Prostate gland (tissue), 2 donors: ENCODE results near the gene CLEC18C. TPM values are rescaled to one million over a fixed set of nuclear protein-coding genes. Genes with fewer than 3 reads are reported as not detected.
A peak's percentile ranks its signal among the peaks of the same experiment; 100 is the strongest.

ENCODE experiments used
- DNase-seq: peaks from one replicate; pipeline ENCODE4 v3.0.0-alpha.2; 2019; ENCODE audit warnings: low spot score
- H3K27ac ChIP-seq, 2 donors: fragments of 200-600 bp; sonication (generic); 2 replicates each; pipeline ENCODE4 v1.5.1; 2017 to 2019
- H3K27me3 ChIP-seq: fragments of 200-600 bp; sonication (generic); replicated peaks from 2 replicates; pipeline ENCODE4 v1.5.1; 2019; ENCODE audit not compliant: insufficient read depth
- H3K36me3 ChIP-seq, 2 donors: fragments of 200-600 bp; sonication (generic); 1 replicate in 1 of 2; 2 replicates in 1 of 2; pipeline versions ENCODE4 v1.5.1 to v1.8.1; 2017 to 2019
- H3K4me1 ChIP-seq: fragments of 200-600 bp; sonication (generic); replicated peaks from 2 replicates; pipeline ENCODE4 v1.5.1; 2019
- H3K4me3 ChIP-seq, 2 donors: fragments of 200-600 bp; sonication (generic); 2 replicates each; pipeline ENCODE4 v1.5.1; 2017 to 2019
- H3K9me3 ChIP-seq: fragments of 200-600 bp; sonication (generic); 2 replicates; pipeline ENCODE4 v1.5.1; 2017
- POLR2A ChIP-seq: fragments of 450-650 bp; IDR thresholded peaks from one replicate; pipeline ENCODE4 v1.6.1; 2016; ENCODE audit warnings: antibody characterized with exemption, mild to moderate bottlenecking
- POLR2AphosphoS5 ChIP-seq: sonication (generic); formaldehyde crosslinking; IDR thresholded peaks from one replicate; pipeline ENCODE4 v1.6.1; 2017; ENCODE audit warnings: antibody characterized with exemption
- WGBS: methylation state at CpG from one replicate; pipeline ENCODE4 v1.1.5; 2018; 5-methylcytosine and 5-hydroxymethylcytosine counted together
- intact Hi-C: fragments of 100-400 bp; cut with DNase I; formaldehyde crosslinking; loops from one replicate; pipeline ENCODE4 v1.14.2; 2022
- total RNA-seq, 2 donors: library from RNA; depleted of rRNA; stranded (reverse); fragments of >200 nt; gene quantifications; one replicate each; pipeline ENCODE4 v1.1.0, GENCODE V29; 2016
- TF ChIP-seq, protein P1 (sequence below), 4 experiments: fragments of 200-600 bp in 2 of 4; fragments of 450-650 bp in 2 of 4; sonication (generic) in 2 of 4; IDR thresholded peaks; 1 replicate in 3 of 4; 2 replicates in 1 of 4; pipeline ENCODE4 v1.5.1; 2016 to 2019; ENCODE audit warnings: antibody characterized with exemption in 4 of 4, mild to moderate bottlenecking in 2 of 4, moderate library complexity in 2 of 4

CLEC18C gene
- total RNA-seq, 2 donors from 2014 or later, result 0.41 to 2.8 TPM

GRCh38 chr16:70157105-70157476 is 16.5 kb upstream of the CLEC18C start:
- H3K27ac ChIP-seq, result no peak overlapping the region
- no peaks in the 10 kb centered on the region for H3K4me1 ChIP-seq
- H3K36me3 ChIP-seq, result peaks cover 6 to 53% of the 10 kb centered on the region in 2 donors
- no peak overlapping the region for H3K4me3 ChIP-seq
- WGBS, result 80% methylated on average over 11 of the region's 11 CpGs
- intact Hi-C loops, result no loop called here
- no peaks in the 10 kb centered on the region for H3K27me3 ChIP-seq
- no peak for TF ChIP-seq POLR2AphosphoS5
- TF ChIP-seq POLR2A, result no peak
- TF ChIP-seq, protein P1, sequence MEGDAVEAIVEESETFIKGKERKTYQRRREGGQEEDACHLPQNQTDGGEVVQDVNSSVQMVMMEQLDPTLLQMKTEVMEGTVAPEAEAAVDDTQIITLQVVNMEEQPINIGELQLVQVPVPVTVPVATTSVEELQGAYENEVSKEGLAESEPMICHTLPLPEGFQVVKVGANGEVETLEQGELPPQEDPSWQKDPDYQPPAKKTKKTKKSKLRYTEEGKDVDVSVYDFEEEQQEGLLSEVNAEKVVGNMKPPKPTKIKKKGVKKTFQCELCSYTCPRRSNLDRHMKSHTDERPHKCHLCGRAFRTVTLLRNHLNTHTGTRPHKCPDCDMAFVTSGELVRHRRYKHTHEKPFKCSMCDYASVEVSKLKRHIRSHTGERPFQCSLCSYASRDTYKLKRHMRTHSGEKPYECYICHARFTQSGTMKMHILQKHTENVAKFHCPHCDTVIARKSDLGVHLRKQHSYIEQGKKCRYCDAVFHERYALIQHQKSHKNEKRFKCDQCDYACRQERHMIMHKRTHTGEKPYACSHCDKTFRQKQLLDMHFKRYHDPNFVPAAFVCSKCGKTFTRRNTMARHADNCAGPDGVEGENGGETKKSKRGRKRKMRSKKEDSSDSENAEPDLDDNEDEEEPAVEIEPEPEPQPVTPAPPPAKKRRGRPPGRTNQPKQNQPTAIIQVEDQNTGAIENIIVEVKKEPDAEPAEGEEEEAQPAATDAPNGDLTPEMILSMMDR (IDR thresholded peaks at IDR 0.05), result no peak
- no peaks in the 10 kb centered on the region for H3K9me3 ChIP-seq
- peak; percentile 4 for DNase-seq

DNA sequence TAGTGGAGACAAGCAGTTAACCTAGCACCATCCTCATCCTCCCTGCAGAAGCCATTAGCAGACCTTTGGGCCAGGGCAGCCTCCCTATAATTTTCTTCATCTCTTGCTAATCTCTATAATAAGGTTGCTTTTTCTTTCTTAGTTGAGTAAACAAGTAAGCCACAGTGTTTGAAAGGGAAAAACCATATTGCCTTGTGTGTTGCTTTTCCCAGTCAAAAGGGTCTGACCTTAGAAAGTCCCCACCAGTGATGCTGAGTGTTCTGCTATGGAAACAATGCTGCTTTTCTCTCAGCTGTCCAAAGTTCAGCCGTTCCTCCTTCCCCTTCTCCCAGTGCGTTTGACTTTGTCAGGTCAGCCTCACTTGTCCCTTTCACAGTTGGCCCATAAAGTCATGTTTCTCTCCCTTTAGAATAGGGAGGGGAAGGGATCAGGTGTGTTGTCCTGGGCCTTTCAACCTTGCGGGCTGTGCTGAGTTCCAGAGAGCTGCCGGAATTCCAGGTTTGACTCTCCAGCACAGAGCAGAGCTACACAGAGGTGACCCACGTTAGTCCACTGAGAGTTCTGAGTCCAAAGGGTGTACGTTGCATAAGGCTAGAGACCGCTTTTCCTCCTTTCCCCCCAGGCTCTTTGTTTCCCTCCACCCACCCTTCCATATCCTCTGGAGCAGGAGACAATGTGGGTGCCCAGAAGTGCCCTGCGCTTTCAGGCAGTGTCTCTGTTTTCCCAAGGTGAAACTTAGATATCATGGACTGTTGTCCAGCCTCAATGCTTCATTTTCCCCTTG is 15.9 kb upstream of the CLEC18C start:
- 87% methylated on average over 8 of the region's 8 CpGs for WGBS
- TF ChIP-seq POLR2AphosphoS5 (no peak), POLR2A (no peak)
- TF ChIP-seq, protein P1 (IDR thresholded peaks at IDR 0.05), result no peak
- peaks cover 2% of the 10 kb centered on the region for H3K4me1 ChIP-seq
- no peaks in the 10 kb centered on the region for H3K27me3 ChIP-seq
- peak; percentile 3 for DNase-seq
- no peaks in the 10 kb centered on the region for H3K9me3 ChIP-seq
- peaks cover 6 to 52% of the 10 kb centered on the region in 2 donors for H3K36me3 ChIP-seq
- intact Hi-C loops, result no loop called here
- no peak overlapping the region for H3K4me3 ChIP-seq
- no peak overlapping the region for H3K27ac ChIP-seq

- H3K4me3 ChIP-seq, result no peak overlapping the region
- H3K9me3 ChIP-seq, result no peaks in the 10 kb centered on the region
- intact Hi-C loops, result no loop called here
- peaks cover 6 to 48% of the 10 kb centered on the region in 2 donors for H3K36me3 ChIP-seq
- H3K27ac ChIP-seq, result no peak overlapping the region
- TF ChIP-seq, protein P1 (IDR thresholded peaks at IDR 0.05), result no peak
- TF ChIP-seq POLR2AphosphoS5 (no peak), POLR2A (no peak)
- H3K27me3 ChIP-seq, result no peaks in the 10 kb centered on the region
- 72% methylated on average over 7 of the region's 7 CpGs for WGBS
- H3K4me1 ChIP-seq, result peaks cover 2% of the 10 kb centered on the region
- peak; percentile 4 for DNase-seq
Observed at GRCh38 chr16:70158261-70158939, 15.2 kb upstream of the CLEC18C start.

DNA sequence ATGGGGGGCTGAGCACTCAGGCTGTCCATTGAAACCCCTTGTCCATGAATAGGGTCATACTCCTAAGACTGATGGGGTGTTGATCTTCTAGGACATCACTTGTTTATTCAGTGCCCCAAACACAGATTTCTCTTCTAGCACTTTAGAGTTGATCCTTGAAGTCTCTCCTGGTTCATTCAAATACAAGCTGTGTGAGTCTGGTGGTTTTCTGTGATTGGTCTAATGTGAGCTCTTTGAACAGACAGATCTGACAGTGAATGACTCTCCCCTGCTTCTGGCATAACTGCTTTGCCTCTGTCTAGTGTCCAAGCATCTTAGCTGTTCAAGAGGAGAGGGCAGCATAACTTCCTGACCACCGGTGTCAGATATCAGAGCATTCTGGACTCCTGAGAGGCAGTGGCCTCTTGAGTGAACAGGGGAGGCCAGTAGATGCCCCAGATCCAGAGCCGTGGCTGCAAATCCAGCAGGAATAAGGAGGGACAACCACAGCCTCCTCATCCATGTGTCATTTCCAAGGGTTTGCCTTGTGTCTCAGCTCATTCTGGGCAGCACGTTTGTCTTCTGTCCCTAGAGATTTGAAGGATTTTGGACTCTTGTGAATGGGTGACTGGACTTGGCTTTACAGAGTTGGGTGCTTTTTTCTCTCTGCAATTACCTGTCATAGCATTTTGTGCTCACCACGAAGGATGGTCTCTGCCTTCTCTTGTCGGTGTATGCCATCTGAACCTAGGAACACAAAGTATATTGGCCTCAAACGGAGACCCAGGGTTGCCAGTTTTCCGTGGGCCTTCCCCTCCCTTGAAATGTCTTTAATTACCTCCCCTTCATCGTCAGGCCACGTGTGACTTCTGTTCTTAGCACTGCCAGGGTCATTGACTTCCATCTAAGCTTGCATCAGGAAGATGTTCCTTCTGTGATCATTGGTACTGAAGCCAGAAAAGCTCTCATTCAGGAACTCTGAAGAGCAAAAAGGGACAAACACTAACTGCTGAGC is 13.9 kb upstream of the CLEC18C start:
- Histone ChIP-seq H3K4me3 (no peak overlapping the region), H3K36me3 (peaks cover 6 to 40% of the 10 kb centered on the region in 2 donors), H3K9me3 (no peaks in the 10 kb centered on the region), H3K4me1 (peaks cover 2% of the 10 kb centered on the region), H3K27me3 (no peaks in the 10 kb centered on the region), H3K27ac (no peak overlapping the region)
- 74% methylated on average over 9 of the region's 9 CpGs for WGBS
- TF ChIP-seq, protein P1 (IDR thresholded peaks at IDR 0.05), result no peak
- no peak for TF ChIP-seq POLR2A
- TF ChIP-seq POLR2AphosphoS5, result no peak
- DNase-seq, result peak; percentile 2
- intact Hi-C loops, result no loop called here
